OCI-LY7 (cell line): Measurements from ENCODE around the gene CATSPER3. TPM values are rescaled to one million over a fixed set of nuclear protein-coding genes. Genes with fewer than 3 reads are reported as not detected.

ENCODE experiments used
- BruUV-seq: library from RNA; stranded (reverse); fragments of 400-500 nt; replicated peaks from 2 replicates; lab custom pipeline; 2021; lab: Mats Ljungman, UMichigan
- CTCF ChIA-PET: fragments of 300-600 bp; sonication (Branson Sonifier 250); formaldehyde crosslinking; loops from one replicate; lab custom pipeline; 2022; ENCODE audit warnings: antibody characterized with exemption; ENCODE audit not compliant: unreplicated experiment; lab: Charles Lee
- POLR2A ChIA-PET: fragments of 300-600 bp; sonication (Branson Sonifier 250); formaldehyde crosslinking; loops from one replicate; lab custom pipeline; 2022; ENCODE audit warnings: antibody characterized with exemption; lab: Charles Lee
- DNase-seq: peaks from one replicate; pipeline ENCODE4 v3.0.0-alpha.2; 2015; ENCODE audit warnings: low spot score
- H2AFZ ChIP-seq: fragments of 200-600 bp; sonication (generic), shearing (Covaris generic); 2 replicates; pipeline ENCODE4 v1.6.1; 2014; ENCODE audit warnings: mild to moderate bottlenecking, antibody characterized with exemption, low read length, moderate library complexity
- H3K27ac ChIP-seq: fragments of 200-600 bp; sonication (generic); 2 replicates; pipeline ENCODE4 v1.5.1; 2014; ENCODE audit warnings: mixed run types, low read depth, mild to moderate bottlenecking, moderate library complexity, low read length, inconsistent platforms; ENCODE audit not compliant: poor library complexity, severe bottlenecking
- H3K36me3 ChIP-seq: fragments of 200-600 bp; sonication (generic); 2 replicates; pipeline ENCODE4 v1.6.1; 2014; ENCODE audit warnings: mild to moderate bottlenecking, antibody characterized with exemption, low read length, moderate library complexity, mixed read lengths; ENCODE audit not compliant: insufficient read depth
- H3K4me1 ChIP-seq: fragments of 200-600 bp; sonication (generic); 2 replicates; pipeline ENCODE4 v1.5.1; 2014; ENCODE audit warnings: mild to moderate bottlenecking, low read length; ENCODE audit not compliant: insufficient read depth, poor library complexity, severe bottlenecking
- H3K4me2 ChIP-seq: fragments of 200-600 bp; sonication (generic); 2 replicates; pipeline ENCODE4 v1.6.1; 2014; ENCODE audit warnings: mild to moderate bottlenecking, low read length
- H3K4me3 ChIP-seq: fragments of 200-600 bp; sonication (generic); 2 replicates; pipeline ENCODE4 v1.5.1; 2014; ENCODE audit warnings: mild to moderate bottlenecking, low read depth, low read length; ENCODE audit not compliant: poor library complexity, severe bottlenecking
- H3K79me2 ChIP-seq: fragments of 200-600 bp; sonication (generic); 2 replicates; pipeline ENCODE4 v1.6.1; 2016; ENCODE audit warnings: low read depth, mild to moderate bottlenecking, low read length, moderate library complexity, mixed read lengths; ENCODE audit not compliant: insufficient read depth
- H3K9me2 ChIP-seq: fragments of 200-600 bp; sonication (generic); 2 replicates; pipeline ENCODE4 v1.6.1; 2016; ENCODE audit warnings: mild to moderate bottlenecking, low read length, mixed read lengths; ENCODE audit not compliant: insufficient read depth
- H3K9me3 ChIP-seq: fragments of 200-600 bp; sonication (generic); 2 replicates; pipeline ENCODE4 v1.6.1; 2014; ENCODE audit warnings: mild to moderate bottlenecking, mixed run types, low read length, mixed read lengths
- H4K20me1 ChIP-seq: fragments of 200-600 bp; sonication (generic); 2 replicates; pipeline ENCODE4 v1.6.1; 2014; ENCODE audit warnings: mild to moderate bottlenecking, antibody characterized with exemption, low read length, moderate library complexity, mixed read lengths; ENCODE audit not compliant: insufficient read depth
- CTCF ChIP-seq: fragments of 200-600 bp; sonication (generic); conservative IDR thresholded peaks from 2 replicates; pipeline ENCODE4 v1.5.1; 2014; ENCODE audit warnings: mild to moderate bottlenecking, antibody characterized with exemption, low read length, moderate library complexity, mixed read lengths
- EZH2phosphoT487 ChIP-seq: fragments of 200-600 bp; sonication (generic); IDR thresholded peaks from 2 replicates; pipeline ENCODE4 v1.6.1; 2018; ENCODE audit warnings: low read depth, borderline replicate concordance, mild to moderate bottlenecking, mixed run types, antibody characterized with exemption, low read length, moderate library complexity, mixed read lengths
- intact Hi-C: fragments of 100-400 bp; cut with micrococcal nuclease; formaldehyde crosslinking; loops from one replicate; pipeline ENCODE4 v1.10.0; 2022; ENCODE audit not compliant: unreplicated experiment
- total RNA-seq, 2 experiments: library from RNA; depleted of rRNA in 1 of 2; stranded (reverse); fragments of >200 nt in 1 of 2; shearing (Covaris generic) in 1 of 2; gene quantifications; 2 replicates each; pipeline ENCODE4 v1.2.3, GENCODE V29; 2014 to 2022

The CATSPER3 gene
- total RNA-seq, 2 experiments from 2014 or later: 0.61 TPM; not detected in 1

GRCh38 chr5:134964359-134965270 lies 3.1 kb upstream of the CATSPER3 start:
- BruUV-seq: no TSS peak

GRCh38 chr5:134965271-134965825 lies 2.4 kb upstream of the CATSPER3 start:
- H3K4me3 ChIP-seq: no peak overlapping the region
- ChIA-PET POLR2A (interaction anchor here (0.9 kb wide), 1 partner anchor 61 kb away, joined by 4 read pairs; no protein-coding TSS in a partner anchor), CTCF (no interaction called here)
- DNase-seq: no peak
- H3K27ac ChIP-seq: no peak overlapping the region
- no peaks in the 10 kb centered on the region for H3K9me3 ChIP-seq
- no TSS peak for BruUV-seq
- no peak for TF ChIP-seq CTCF
- H3K9me2 ChIP-seq: no peaks in the 10 kb centered on the region
- H3K4me2 ChIP-seq: no peak overlapping the region
- H3K4me1 ChIP-seq: no peaks in the 10 kb centered on the region
- no peaks in the 10 kb centered on the region for H4K20me1 ChIP-seq
- H3K36me3 ChIP-seq: peaks cover 22% of the 10 kb centered on the region
- no peak overlapping the region for H2AFZ ChIP-seq
- intact Hi-C loops: no loop called here
- H3K79me2 ChIP-seq: no peaks in the 10 kb centered on the region

More at GRCh38 chr5:134964359-134965270, 3.1 kb upstream of the CATSPER3 start:
- CTCF ChIA-PET: no interaction called here
- DNase-seq: no peak
- Histone ChIP-seq H3K4me1 (no peaks in the 10 kb centered on the region), H3K9me2 (no peaks in the 10 kb centered on the region), H3K36me3 (peaks cover 22% of the 10 kb centered on the region), H3K9me3 (no peaks in the 10 kb centered on the region), H4K20me1 (no peaks in the 10 kb centered on the region), H2AFZ (no peak overlapping the region), H3K4me3 (no peak overlapping the region), H3K79me2 (no peaks in the 10 kb centered on the region), H3K4me2 (no peak overlapping the region), H3K27ac (no peak overlapping the region)
- no peak for TF ChIP-seq CTCF
- intact Hi-C loops: no loop called here
- POLR2A ChIA-PET: interaction anchor here (0.9 kb wide), 1 partner anchor 61 kb away, joined by 4 read pairs; no protein-coding TSS in a partner anchor

DNA sequence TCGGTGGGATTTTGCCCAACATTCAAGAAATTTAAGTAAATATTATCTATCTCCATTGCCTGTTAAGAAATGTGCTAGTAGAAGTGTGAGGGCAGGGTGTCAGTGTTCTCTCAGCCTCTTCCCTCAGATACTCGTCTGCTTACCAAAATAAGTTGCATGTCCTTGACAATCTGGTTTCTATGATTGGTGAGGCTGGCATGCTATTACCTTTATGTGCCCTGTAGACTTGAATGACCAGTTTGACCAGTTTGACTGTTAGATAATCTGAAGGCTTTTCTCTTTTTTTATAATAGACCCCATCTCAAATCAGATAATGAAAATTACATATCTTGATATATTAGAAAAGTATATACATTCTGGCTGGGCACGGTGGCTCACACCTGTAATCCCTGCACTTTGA lies 348 bp downstream of the CATSPER3 start:
- TF ChIP-seq EZH2phosphoT487 (no peak), CTCF (no peak)

More for the DNA sequence above, 348 bp downstream of the CATSPER3 start:
- Histone ChIP-seq H4K20me1 (no peaks in the 10 kb centered on the region), H3K4me3 (no peak overlapping the region), H3K36me3 (peaks cover 12% of the 10 kb centered on the region; the same call in 1 of the 2 replicates), H3K4me1 (no peaks in the 10 kb centered on the region), H3K9me2 (no peaks in the 10 kb centered on the region), H3K79me2 (no peaks in the 10 kb centered on the region), H2AFZ (no peak overlapping the region), H3K9me3 (no peaks in the 10 kb centered on the region), H3K27ac (no peak overlapping the region), H3K4me2 (no peak overlapping the region)
- intact Hi-C loops: no loop called here
- CTCF ChIA-PET: no interaction called here
- POLR2A ChIA-PET: no interaction called here
- no TSS peak for BruUV-seq
- no peak for DNase-seq
